Smooth muscle cell (in vitro differentiated cells): ENCODE data around the gene NPHP4. TPM values are rescaled to one million over a fixed set of nuclear protein-coding genes. Genes with fewer than 3 reads are reported as not detected.

Experiments
- DNase-seq: peaks from one replicate; lab custom pipeline; 2025; ENCODE audit not compliant: unreplicated experiment; lab: John Stamatoyannopoulos, UW
- H2AFZ ChIP-seq: fragments of 200-600 bp; sonication (generic); 2 replicates; pipeline ENCODE4 v1.6.0; 2016; ENCODE audit warnings: antibody characterized with exemption, low read depth, mild to moderate bottlenecking
- H3F3A ChIP-seq: fragments of 200-600 bp; sonication (generic); 2 replicates; pipeline ENCODE4 v1.6.0; 2017; ENCODE audit warnings: antibody characterized with exemption, low read depth
- H3K27ac ChIP-seq: fragments of 200-600 bp; sonication (generic); 2 replicates; pipeline ENCODE4 v1.5.1; 2016; ENCODE audit warnings: low read depth, mild to moderate bottlenecking
- H3K27me3 ChIP-seq: fragments of 200-600 bp; sonication (generic); 2 replicates; pipeline ENCODE4 v1.6.1; 2016; ENCODE audit warnings: low read depth, mild to moderate bottlenecking
- H3K36me3 ChIP-seq: fragments of 200-600 bp; sonication (generic); 2 replicates; pipeline ENCODE4 v1.5.1; 2016; ENCODE audit warnings: low read depth
- H3K4me1 ChIP-seq: fragments of 200-600 bp; sonication (generic); 2 replicates; pipeline ENCODE4 v1.5.1; 2016; ENCODE audit warnings: low read depth
- H3K4me2 ChIP-seq: fragments of 200-600 bp; sonication (generic); 2 replicates; pipeline ENCODE4 v1.6.0; 2016; ENCODE audit warnings: mild to moderate bottlenecking
- H3K4me3 ChIP-seq: fragments of 200-600 bp; sonication (generic); 2 replicates; pipeline ENCODE4 v1.5.1; 2016; ENCODE audit warnings: mild to moderate bottlenecking
- H3K79me2 ChIP-seq: fragments of 200-600 bp; sonication (generic); 2 replicates; pipeline ENCODE4 v1.6.0; 2016; ENCODE audit warnings: low read depth, mild to moderate bottlenecking
- H3K9ac ChIP-seq: fragments of 200-600 bp; sonication (generic); 2 replicates; pipeline ENCODE4 v1.6.0; 2016; ENCODE audit warnings: low read depth
- H3K9me3 ChIP-seq: fragments of 200-600 bp; sonication (generic); replicated peaks from 2 replicates; pipeline ENCODE4 v1.5.1; 2016; ENCODE audit warnings: low read depth
- H4K20me1 ChIP-seq: fragments of 200-600 bp; sonication (generic); 2 replicates; pipeline ENCODE4 v1.6.0; 2016; ENCODE audit warnings: low read depth
- CTCF ChIP-seq: fragments of 200-600 bp; sonication (generic); IDR thresholded peaks from 2 replicates; pipeline ENCODE4 v1.5.1; 2017; ENCODE audit warnings: borderline replicate concordance, mild to moderate bottlenecking, antibody characterized with exemption; ENCODE audit not compliant: insufficient read depth, poor library complexity, severe bottlenecking
- WGBS: methylation state at CpG from one replicate; pipeline ENCODE4 v1.1.7; 2016; ENCODE audit warnings: low lambda C conversion rate; 5-methylcytosine and 5-hydroxymethylcytosine counted together
- polyA plus RNA-seq: library from polyadenylated mRNA; unstranded; fragments of >200 nt; fragmentation: Nextera tagmentation; extraction: Ambion mirVana; gene quantifications from 2 replicates; pipeline ENCODE4 v1.2.1, GENCODE V29; 2016
- total RNA-seq: library from RNA; depleted of rRNA; stranded (reverse); fragments of >200 nt; gene quantifications from 2 replicates; pipeline ENCODE4 v1.2.3, GENCODE V29; 2014

Gene NPHP4
- total and polyA plus RNA-seq, 2 experiments from 2014 or later, result 5.4 to 8.4 TPM

- peaks cover 12% of the 10 kb centered on the region for H3K27me3 ChIP-seq
- 83% methylated on average over 4 of the region's 5 CpGs for WGBS
- H3K9me3 ChIP-seq, result no peaks in the 10 kb centered on the region
- H3K9ac ChIP-seq, result no peak overlapping the region
- H4K20me1 ChIP-seq, result no peaks in the 10 kb centered on the region
- no peak for TF ChIP-seq CTCF
- no peak overlapping the region for H2AFZ ChIP-seq
- H3K4me1 ChIP-seq, result peaks cover 11% of the 10 kb centered on the region
- H3K4me3 ChIP-seq, result no peak overlapping the region
- no peaks in the 10 kb centered on the region for H3F3A ChIP-seq
- H3K79me2 ChIP-seq, result no peaks in the 10 kb centered on the region
- H3K27ac ChIP-seq, result no peak overlapping the region
- H3K4me2 ChIP-seq, result no peak overlapping the region
- no peak for DNase-seq
- H3K36me3 ChIP-seq, result no peaks in the 10 kb centered on the region
Measured at GRCh38 chr1:5997316-5997715, 5.1 kb upstream of the NPHP4 start.

GRCh38 chr1:5996641-5997270 is 4.5 kb upstream of the NPHP4 start:
- Histone ChIP-seq H3K36me3 (no peaks in the 10 kb centered on the region), H3K4me1 (peaks cover 11% of the 10 kb centered on the region), H3K27me3 (peaks cover 12% of the 10 kb centered on the region), H3K27ac (no peak overlapping the region), H3K79me2 (no peaks in the 10 kb centered on the region), H3K9ac (no peak overlapping the region), H2AFZ (no peak overlapping the region), H3K4me3 (no peak overlapping the region), H4K20me1 (no peaks in the 10 kb centered on the region), H3F3A (no peaks in the 10 kb centered on the region), H3K9me3 (no peaks in the 10 kb centered on the region), H3K4me2 (no peak overlapping the region)
- DNase-seq, result no peak
- 85% methylated on average over 16 of the region's 16 CpGs for WGBS
- no peak for TF ChIP-seq CTCF

- Histone ChIP-seq H3F3A (no peaks in the 10 kb centered on the region), H3K27ac (no peak overlapping the region), H3K36me3 (no peaks in the 10 kb centered on the region), H3K27me3 (peaks cover 12% of the 10 kb centered on the region), H3K79me2 (no peaks in the 10 kb centered on the region), H3K9ac (no peak overlapping the region), H3K4me1 (peaks cover 11% of the 10 kb centered on the region), H3K4me3 (no peak overlapping the region), H3K9me3 (no peaks in the 10 kb centered on the region), H4K20me1 (peaks cover under 1% of the 10 kb centered on the region), H2AFZ (no peak overlapping the region), H3K4me2 (no peak overlapping the region)
- no peak for TF ChIP-seq CTCF
- no peak for DNase-seq
- 93% methylated on average over 17 of the region's 17 CpGs for WGBS
Measured at GRCh38 chr1:5995871-5996630, 3.8 kb upstream of the NPHP4 start.
